ENCODE data around the gene GJC2. TPM values are rescaled to one million over a fixed set of nuclear protein-coding genes. Genes with fewer than 3 reads are reported as not detected.

Gene GJC2
- total and polyA plus RNA-seq, 2 donors (not counting 3 experiments of a cell fraction or from before 2014, with no cell fraction given): 0.58 to 1.2 TPM

DNA sequence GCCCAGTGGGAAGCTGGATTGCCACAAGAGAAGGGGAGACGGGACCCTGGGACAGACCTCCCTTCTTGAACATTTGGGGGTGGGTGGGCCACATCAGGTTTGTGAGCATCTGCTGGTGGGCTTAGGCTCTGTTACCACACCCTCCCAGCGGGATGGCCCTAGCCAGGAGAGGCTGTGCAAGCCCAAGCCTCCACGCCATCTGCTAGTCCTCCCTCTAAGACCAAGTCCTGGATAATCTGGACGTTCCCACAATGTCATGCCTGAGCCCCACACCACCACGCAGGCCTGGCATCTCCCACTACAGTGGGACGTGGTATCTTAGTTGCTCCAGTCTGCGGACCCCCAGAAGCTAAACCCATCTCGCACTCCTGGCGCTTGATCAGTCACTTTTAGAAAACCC lies 12.1 kb downstream of the GJC2 start:
- TF ChIP-seq EZH2 (IDR thresholded peaks at IDR 0.05; ENCODE audit: borderline replicate concordance, low read depth, low read length, severe bottlenecking): no peak
- no peak for TF ChIP-seq FOS (IDR thresholded peaks at IDR 0.05; ENCODE audit: borderline replicate concordance, insufficient read depth, low read length)
- TF ChIP-seq POLR2A (IDR thresholded peaks at IDR 0.05; ENCODE audit: low read depth, low read length): no peak
- H2AFZ ChIP-seq (ENCODE audit: low read depth, low read length): peak overlapping the region; percentile 25
- no peak for DNase-seq (ENCODE audit: low read depth, low spot score)
- POLR2A ChIA-PET: no interaction called here
- dilution Hi-C loops (cut with MboI; ENCODE audit: extremely low pct_ligation_motif_present, low sequenced_read_pairs): no loop called here
- H3K4me3 ChIP-seq (replicated peaks in 1 of 3; ENCODE audit: insufficient read depth in 1 of 3, low read depth in 1 of 3, low read length in 3 of 3): no peak overlapping the region
- H3K79me2 ChIP-seq (ENCODE audit: control insufficient read depth, insufficient read depth, low read length): peaks cover 6% of the 10 kb centered on the region
- H3K4me2 ChIP-seq (ENCODE audit: insufficient read depth, low read length): no peak overlapping the region
- no peaks in the 10 kb centered on the region for H3K9me1 ChIP-seq (replicated peaks; ENCODE audit: control insufficient read depth, extremely low read depth, insufficient read depth, low read length)
- no peaks in the 10 kb centered on the region for H3K27me3 ChIP-seq (ENCODE audit: control insufficient read depth in 2 of 2, insufficient read depth in 2 of 2, low read length in 2 of 2)
- H4K20me1 ChIP-seq (replicated peaks; ENCODE audit: control insufficient read depth, extremely low read depth, insufficient read depth, low read length): no peaks in the 10 kb centered on the region
- H3K36me3 ChIP-seq (ENCODE audit: control insufficient read depth in 2 of 2, extremely low read depth in 1 of 2, insufficient read depth in 2 of 2, low read length in 2 of 2): no peaks in the 10 kb centered on the region
- FAIRE-seq: no peak
- intact Hi-C loops (cut with micrococcal nuclease): loop anchor here (1.0 to 10.0 kb wide), 2 partner anchors 14 to 377 kb away; no protein-coding TSS in a partner anchor
- peak overlapping the region; percentile 51 for H3K27ac ChIP-seq (ENCODE audit: insufficient read depth, low read depth, low read length)
- no peak overlapping the region for H3K9ac ChIP-seq (replicated peaks; ENCODE audit: extremely low read depth, insufficient read depth, low read length)
- H3K9me3 ChIP-seq (replicated peaks; ENCODE audit: control insufficient read depth, insufficient read depth, low read length): no peaks in the 10 kb centered on the region
- BruUV-seq (replicated peaks): no TSS peak
- CTCF ChIA-PET: interaction anchor here (1.0 to 1.2 kb wide), 3 partner anchors 12 to 162 kb away, joined by 3 to 5 read pairs (median 4); no protein-coding TSS in a partner anchor
- peaks cover 28% of the 10 kb centered on the region for H3K4me1 ChIP-seq (ENCODE audit: control insufficient read depth, extremely low read depth, insufficient read depth, low read length)

DNA sequence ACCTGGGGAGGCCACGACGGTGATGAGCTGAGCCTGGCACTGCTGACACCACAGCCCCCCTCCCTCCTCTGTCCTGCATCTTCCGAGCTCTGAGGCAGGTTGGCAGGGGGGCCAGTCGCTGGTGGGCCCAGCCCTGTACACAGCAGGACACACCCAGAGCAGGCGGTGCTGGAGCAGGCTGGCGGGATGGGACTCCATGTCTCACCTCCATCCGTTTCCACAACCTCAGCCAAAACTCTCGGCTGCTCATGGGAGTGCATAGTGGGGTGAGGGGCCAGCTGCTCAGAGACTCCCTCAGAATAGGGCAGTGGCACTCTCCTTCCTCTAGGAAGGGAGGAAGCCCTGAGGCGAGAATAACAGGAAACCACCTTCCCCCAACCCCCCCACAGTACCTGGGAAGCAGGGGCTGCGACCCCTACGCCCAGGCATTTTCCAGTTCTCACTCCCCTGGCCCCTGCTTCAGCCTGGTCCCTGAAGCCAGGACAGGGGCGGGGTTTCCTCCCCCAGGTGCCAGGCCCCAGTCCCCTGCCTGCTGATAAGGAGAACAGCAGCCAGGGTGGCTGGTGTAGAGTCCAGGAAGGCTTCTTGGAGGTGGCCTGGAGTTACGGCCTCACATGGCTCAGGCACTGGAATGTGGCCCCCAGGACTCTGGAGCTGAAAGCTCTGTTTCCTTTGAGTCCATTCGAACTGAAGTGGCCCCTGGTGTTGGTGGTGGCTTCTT lies 12.7 kb downstream of the GJC2 start:
- H3K79me2 ChIP-seq (ENCODE audit: control insufficient read depth, insufficient read depth, low read length): peaks cover 8% of the 10 kb centered on the region
- H3K9me1 ChIP-seq (replicated peaks; ENCODE audit: control insufficient read depth, extremely low read depth, insufficient read depth, low read length): no peaks in the 10 kb centered on the region
- FAIRE-seq (peak; percentile 70), DNase-seq (ENCODE audit: low read depth, low spot score) (peak; percentile 45)
- no peak overlapping the region for H3K4me3 ChIP-seq (replicated peaks in 1 of 3; ENCODE audit: insufficient read depth in 1 of 3, low read depth in 1 of 3, low read length in 3 of 3)
- no peaks in the 10 kb centered on the region for H3K27me3 ChIP-seq (ENCODE audit: control insufficient read depth in 2 of 2, insufficient read depth in 2 of 2, low read length in 2 of 2)
- H3K27ac ChIP-seq (ENCODE audit: insufficient read depth, low read depth, low read length): peak overlapping the region; percentile 51
- H3K4me1 ChIP-seq (ENCODE audit: control insufficient read depth, extremely low read depth, insufficient read depth, low read length): peaks cover 29% of the 10 kb centered on the region
- POLR2A ChIA-PET: no interaction called here
- H3K36me3 ChIP-seq (ENCODE audit: control insufficient read depth in 2 of 2, extremely low read depth in 1 of 2, insufficient read depth in 2 of 2, low read length in 2 of 2): no peaks in the 10 kb centered on the region
- no peaks in the 10 kb centered on the region for H4K20me1 ChIP-seq (replicated peaks; ENCODE audit: control insufficient read depth, extremely low read depth, insufficient read depth, low read length)
- TF ChIP-seq EZH2 (IDR thresholded peaks at IDR 0.05; ENCODE audit: borderline replicate concordance, low read depth, low read length, severe bottlenecking) (no peak), POLR2AphosphoS5 (IDR thresholded peaks at IDR 0.05; ENCODE audit: insufficient read depth, low read depth, low read length) (no peak), POLR2A (IDR thresholded peaks at IDR 0.05; ENCODE audit: low read depth, low read length) (no peak), FOS (IDR thresholded peaks at IDR 0.05; ENCODE audit: borderline replicate concordance, insufficient read depth, low read length) (no peak), MYC (IDR thresholded peaks at IDR 0.05; ENCODE audit: low read depth, low read length) (no peak), JUN (IDR thresholded peaks at IDR 0.05; ENCODE audit: borderline replicate concordance, insufficient read depth, insufficient read length, low read depth) (no peak), GATA2 (IDR thresholded peaks at IDR 0.05; ENCODE audit: insufficient read depth, insufficient read length, low read depth, low read length) (no peak)
- TF ChIP-seq, protein P1, sequence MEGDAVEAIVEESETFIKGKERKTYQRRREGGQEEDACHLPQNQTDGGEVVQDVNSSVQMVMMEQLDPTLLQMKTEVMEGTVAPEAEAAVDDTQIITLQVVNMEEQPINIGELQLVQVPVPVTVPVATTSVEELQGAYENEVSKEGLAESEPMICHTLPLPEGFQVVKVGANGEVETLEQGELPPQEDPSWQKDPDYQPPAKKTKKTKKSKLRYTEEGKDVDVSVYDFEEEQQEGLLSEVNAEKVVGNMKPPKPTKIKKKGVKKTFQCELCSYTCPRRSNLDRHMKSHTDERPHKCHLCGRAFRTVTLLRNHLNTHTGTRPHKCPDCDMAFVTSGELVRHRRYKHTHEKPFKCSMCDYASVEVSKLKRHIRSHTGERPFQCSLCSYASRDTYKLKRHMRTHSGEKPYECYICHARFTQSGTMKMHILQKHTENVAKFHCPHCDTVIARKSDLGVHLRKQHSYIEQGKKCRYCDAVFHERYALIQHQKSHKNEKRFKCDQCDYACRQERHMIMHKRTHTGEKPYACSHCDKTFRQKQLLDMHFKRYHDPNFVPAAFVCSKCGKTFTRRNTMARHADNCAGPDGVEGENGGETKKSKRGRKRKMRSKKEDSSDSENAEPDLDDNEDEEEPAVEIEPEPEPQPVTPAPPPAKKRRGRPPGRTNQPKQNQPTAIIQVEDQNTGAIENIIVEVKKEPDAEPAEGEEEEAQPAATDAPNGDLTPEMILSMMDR (IDR thresholded peaks at IDR 0.05; ENCODE audit: extremely low read depth in 1 of 2, insufficient read depth in 1 of 2, low read depth in 1 of 2, low read length in 2 of 2): peak in 1 of 2 donors; percentile 14
- TF ChIP-seq, protein P2, sequence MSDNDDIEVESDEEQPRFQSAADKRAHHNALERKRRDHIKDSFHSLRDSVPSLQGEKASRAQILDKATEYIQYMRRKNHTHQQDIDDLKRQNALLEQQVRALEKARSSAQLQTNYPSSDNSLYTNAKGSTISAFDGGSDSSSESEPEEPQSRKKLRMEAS (IDR thresholded peaks at IDR 0.05; ENCODE audit: insufficient read depth, insufficient read length): no peak
- peak overlapping the region; percentile 9 for H3K4me2 ChIP-seq (ENCODE audit: insufficient read depth, low read length)
- H3K9me3 ChIP-seq (replicated peaks; ENCODE audit: control insufficient read depth, insufficient read depth, low read length): no peaks in the 10 kb centered on the region
- dilution Hi-C loops (cut with MboI; ENCODE audit: extremely low pct_ligation_motif_present, low sequenced_read_pairs) (no loop called here), intact Hi-C loops (cut with micrococcal nuclease) (loop anchor here (1.0 to 10.0 kb wide), 2 partner anchors 14 to 378 kb away; no protein-coding TSS in a partner anchor)
- no TSS peak for BruUV-seq (replicated peaks)
- CTCF ChIA-PET: interaction anchor here (1.0 to 1.2 kb wide), 4 partner anchors 12 to 163 kb away, joined by 3 to 5 read pairs (median 4); partner anchors contain the start of gene GUK1
- peak overlapping the region; percentile 25 for H2AFZ ChIP-seq (ENCODE audit: low read depth, low read length)
- H3K9ac ChIP-seq (replicated peaks; ENCODE audit: extremely low read depth, insufficient read depth, low read length): peak overlapping the region; percentile 17

Data from endothelial cell of umbilical vein (primary cell).